Adipocyte (in vitro differentiated cells): Measurements from ENCODE around the gene VAMP2.

ENCODE experiments used
- DNase-seq: peaks from one replicate; pipeline ENCODE4 v3.0.0-alpha.2; 2015; ENCODE audit warnings: low read depth
- H3K27me3 ChIP-seq: replicated peaks from 2 replicates; pipeline ENCODE4 v1.7.0; 2013; ENCODE audit warnings: mild to moderate bottlenecking, low read length, moderate library complexity; ENCODE audit not compliant: control insufficient read depth, insufficient read depth
- H3K36me3 ChIP-seq: 2 replicates; pipeline ENCODE4 v1.7.0; 2013; ENCODE audit warnings: low read length, mild to moderate bottlenecking, moderate library complexity; ENCODE audit not compliant: control insufficient read depth, insufficient read depth, severe bottlenecking
- H3K4me1 ChIP-seq: 2 replicates; pipeline ENCODE4 v1.7.0; 2013; ENCODE audit warnings: mild to moderate bottlenecking, low read length, moderate library complexity; ENCODE audit not compliant: control insufficient read depth, insufficient read depth
- H3K4me3 ChIP-seq: 2 replicates; pipeline ENCODE4 v1.7.0; 2013; ENCODE audit warnings: mild to moderate bottlenecking, low read length, moderate library complexity
- H3K9ac ChIP-seq: 2 replicates; pipeline ENCODE4 v1.7.0; 2013; ENCODE audit warnings: mild to moderate bottlenecking, low read length, moderate library complexity
- H3K9me3 ChIP-seq: 2 replicates; pipeline ENCODE4 v1.7.0; 2013; ENCODE audit warnings: mild to moderate bottlenecking, low read length, moderate library complexity; ENCODE audit not compliant: control insufficient read depth

The VAMP2 gene

GRCh38 chr17:8123695-8124349, 38.9 kb downstream of the VAMP2 start, which contains the start of gene HES7:
Gene HES7 (minus strand): TSS chr17:8124106. CDS start chr17:8124084, 22 bp downstream.
- Histone ChIP-seq H3K9ac (peak within 1 kb of the TSS; percentile 18), H3K36me3 (no peaks in the 10 kb centered on the region), H3K9me3 (no peaks in the 10 kb centered on the region), H3K27me3 (peaks cover 10% of the 10 kb centered on the region), H3K4me1 (peaks cover 48% of the 10 kb centered on the region), H3K4me3 (peak within 1 kb of the TSS; percentile 78)
- peak; percentile 53 for DNase-seq

GRCh38 chr17:8122924-8123694, 39.6 kb downstream of the VAMP2 start:
- peaks cover 10% of the 10 kb centered on the region for H3K27me3 ChIP-seq
- DNase-seq: peak; percentile 62

GRCh38 chr17:8122422-8122923, 40.3 kb downstream of the VAMP2 start:
- Histone ChIP-seq H3K4me1 (peaks cover 56% of the 10 kb centered on the region), H3K4me3 (peak overlapping the region; percentile 78), H3K36me3 (no peaks in the 10 kb centered on the region), H3K9ac (no peak overlapping the region), H3K27me3 (peaks cover 10% of the 10 kb centered on the region), H3K9me3 (no peaks in the 10 kb centered on the region)
- peak; percentile 77 for DNase-seq

More at GRCh38 chr17:8122924-8123694, 39.6 kb downstream of the VAMP2 start:
- Histone ChIP-seq H3K4me1 (peaks cover 54% of the 10 kb centered on the region), H3K4me3 (peak overlapping the region; percentile 78), H3K9me3 (no peaks in the 10 kb centered on the region), H3K9ac (peak overlapping the region; percentile 18), H3K36me3 (no peaks in the 10 kb centered on the region)

- peaks cover 52% of the 10 kb centered on the region for H3K4me1 ChIP-seq
- no peak overlapping the region for H3K9ac ChIP-seq
- H3K9me3 ChIP-seq: no peaks in the 10 kb centered on the region
- H3K36me3 ChIP-seq: no peaks in the 10 kb centered on the region
- DNase-seq: peak; percentile 82
- peaks cover 11% of the 10 kb centered on the region for H3K27me3 ChIP-seq
- H3K4me3 ChIP-seq: peak overlapping the region; percentile 78
Observed at GRCh38 chr17:8121681-8122421, 40.9 kb downstream of the VAMP2 start.

GRCh38 chr17:8121407-8121680, 41.4 kb downstream of the VAMP2 start:
- Histone ChIP-seq H3K9me3 (no peaks in the 10 kb centered on the region), H3K9ac (no peak overlapping the region), H3K4me1 (peaks cover 49% of the 10 kb centered on the region), H3K27me3 (peaks cover 16% of the 10 kb centered on the region), H3K36me3 (no peaks in the 10 kb centered on the region), H3K4me3 (peak overlapping the region; percentile 78)
- no peak for DNase-seq

GRCh38 chr17:8120520-8121406, 42.0 kb downstream of the VAMP2 start:
- peak overlapping the region; percentile 76 for H3K4me3 ChIP-seq
- H3K9ac ChIP-seq: peak overlapping the region; percentile 32
- no peaks in the 10 kb centered on the region for H3K9me3 ChIP-seq
- no peaks in the 10 kb centered on the region for H3K36me3 ChIP-seq
- peak; percentile 80 for DNase-seq
- peaks cover 22% of the 10 kb centered on the region for H3K27me3 ChIP-seq
- H3K4me1 ChIP-seq: peaks cover 44% of the 10 kb centered on the region

- peak; percentile 96 for DNase-seq
- peaks cover 37% of the 10 kb centered on the region for H3K4me1 ChIP-seq
- no peaks in the 10 kb centered on the region for H3K9me3 ChIP-seq
- H3K27me3 ChIP-seq: peaks cover 26% of the 10 kb centered on the region
- peak overlapping the region; percentile 71 for H3K9ac ChIP-seq
- H3K4me3 ChIP-seq: peak overlapping the region; percentile 84
- H3K36me3 ChIP-seq: no peaks in the 10 kb centered on the region
Observed at GRCh38 chr17:8119581-8120519, 42.9 kb downstream of the VAMP2 start.

- peak; percentile 95 for DNase-seq
- Histone ChIP-seq H3K9me3 (no peaks in the 10 kb centered on the region), H3K9ac (peak overlapping the region; percentile 71), H3K4me3 (peak overlapping the region; percentile 84), H3K4me1 (peaks cover 28% of the 10 kb centered on the region), H3K36me3 (no peaks in the 10 kb centered on the region), H3K27me3 (peaks cover 28% of the 10 kb centered on the region)
Observed at GRCh38 chr17:8118769-8119580, 43.8 kb downstream of the VAMP2 start.

- Histone ChIP-seq H3K27me3 (peaks cover 32% of the 10 kb centered on the region), H3K9me3 (no peaks in the 10 kb centered on the region), H3K9ac (peak within 1 kb of the TSS; percentile 71), H3K4me3 (peak within 1 kb of the TSS; percentile 84), H3K36me3 (no peaks in the 10 kb centered on the region), H3K4me1 (peaks cover 20% of the 10 kb centered on the region)
- DNase-seq: peak; percentile 61
Observed at GRCh38 chr17:8117980-8118768, 44.6 kb downstream of the VAMP2 start, which contains the start of gene ALOXE3. Gene ALOXE3 (minus strand): TSS chr17:8118514. CDS start chr17:8117990, 524 bp downstream.
